HG02642 (cell line): ENCODE data around the gene LRP5.

Experiments
- ATAC-seq: cut with Tn5 transposase; IDR thresholded peaks from one replicate; pipeline ENCODE4 v1.9.1; 2021; ENCODE audit warnings: mild to moderate bottlenecking; ENCODE audit not compliant: unreplicated experiment, poor library complexity

LRP5 gene

GRCh38 chr11:68479390-68479789 is 167.0 kb downstream of the LRP5 start:
- no peak for ATAC-seq

GRCh38 chr11:68480193-68480592 is 167.8 kb downstream of the LRP5 start:
- no peak for ATAC-seq

- no peak for ATAC-seq
Measured at GRCh38 chr11:68480852-68481510, 168.6 kb downstream of the LRP5 start.

GRCh38 chr11:68481579-68482240 is 169.3 kb downstream of the LRP5 start:
- no peak for ATAC-seq

GRCh38 chr11:68488623-68489022 is 176.2 kb downstream of the LRP5 start:
- no peak for ATAC-seq

GRCh38 chr11:68495220-68495729 is 182.9 kb downstream of the LRP5 start:
- ATAC-seq, result no peak

- ATAC-seq, result no peak
Measured at GRCh38 chr11:68495872-68496271, 183.5 kb downstream of the LRP5 start.

GRCh38 chr11:68497761-68498160 is 185.4 kb downstream of the LRP5 start:
- ATAC-seq, result no peak

- no peak for ATAC-seq
Measured at GRCh38 chr11:68498321-68498720, 185.9 kb downstream of the LRP5 start.
